GM23338 (cell line): ENCODE data around the gene NRIP3.

ENCODE experiments used
- CREB1 ChIP-seq: fragments of 250-450 bp; sonication (Bioruptor Pico); IDR thresholded peaks from 2 replicates; pipeline ENCODE4 v1.5.0; 2020; ENCODE audit warnings: low read depth, mild to moderate bottlenecking, moderate library complexity
- EZH2 ChIP-seq: fragments of 200-600 bp; sonication (generic); IDR thresholded peaks from one replicate; pipeline ENCODE4 v1.8.0; 2017; ENCODE audit warnings: antibody characterized with exemption, mild to moderate bottlenecking, low read depth; ENCODE audit not compliant: unreplicated experiment
- POLR2AphosphoS5 ChIP-seq: IDR thresholded peaks from 2 replicates; pipeline ENCODE4 v1.6.1; 2016; ENCODE audit warnings: antibody characterized with exemption, low read depth

- TF ChIP-seq EZH2 (no peak), CREB1 (no peak), POLR2AphosphoS5 (no peak)
Observed at GRCh38 chr11:9052316-9052715, 48.5 kb upstream of the NRIP3 start.
